GM12878 (cell line): ENCODE data around the gene TDRD12. TPM values are rescaled to one million over a fixed set of nuclear protein-coding genes. Genes with fewer than 3 reads are reported as not detected.

Experiments
- ATAC-seq: fragments of 200-7000 bp; cut with Tn5 transposase; 3 replicates; pipeline ENCODE4 v1.9.1; 2020; ENCODE audit warnings: mild to moderate bottlenecking, moderate library complexity
- BruUV-seq: library from RNA; stranded (reverse); fragments of 400-500 nt; replicated peaks from 2 replicates; lab custom pipeline; 2021; lab: Mats Ljungman, UMichigan
- CTCF ChIA-PET: fragments of 300-600 bp; sonication (Branson Sonifier 250); formaldehyde crosslinking; extraction: SDS; loops from one replicate; lab custom pipeline; 2021; ENCODE audit warnings: inconsistent platforms; lab: Yijun Ruan, JAX
- POLR2A ChIA-PET: fragments of 350-600 bp; formaldehyde crosslinking; extraction: SDS; loops from one replicate; lab custom pipeline; 2021; ENCODE audit warnings: inconsistent platforms; lab: Charles Lee
- RAD21 ChIA-PET: fragments of 300-600 bp; sonication (Branson Sonifier 250); formaldehyde crosslinking; loops from one replicate; lab custom pipeline; 2023; ENCODE audit warnings: antibody characterized with exemption; ENCODE audit not compliant: unreplicated experiment; lab: Charles Lee
- SMC1A ChIA-PET: fragments of 300-600 bp; sonication (Branson Sonifier 250); formaldehyde crosslinking; loops from one replicate; lab custom pipeline; 2023; ENCODE audit not compliant: unreplicated experiment, uncharacterized antibody; lab: Charles Lee
- DNase-seq: peaks from one replicate; pipeline ENCODE4 v3.0.0-alpha.2; 2011; ENCODE audit warnings: low read depth, low spot score
- FAIRE-seq: peaks from 3 replicates; lab custom pipeline; 2011; peaks lifted over from hg19 to GRCh38; lab: Jason Lieb, UNC
- H2AFZ ChIP-seq: 2 replicates; pipeline ENCODE4 v1.6.0; 2011; ENCODE audit warnings: low read depth, low read length, control low read depth; ENCODE audit not compliant: control insufficient read depth
- H3K27ac ChIP-seq: 2 replicates; pipeline ENCODE4 v1.5.1; 2011; ENCODE audit warnings: control low read depth; ENCODE audit not compliant: control insufficient read depth, insufficient read depth
- H3K27me3 ChIP-seq, 2 experiments: replicated peaks in 1 of 2; 2 replicates each; pipeline versions ENCODE4 v1.6.0 to v1.6.1; 2011; ENCODE audit warnings: low read length in 1 of 2; ENCODE audit not compliant: control insufficient read depth in 2 of 2, insufficient read depth in 2 of 2
- H3K36me3 ChIP-seq, 2 experiments: 2 replicates each; pipeline ENCODE4 v1.5.1; 2011; ENCODE audit warnings: low read length in 1 of 2; ENCODE audit not compliant: control insufficient read depth in 2 of 2, insufficient read depth in 2 of 2
- H3K4me1 ChIP-seq: 2 replicates; pipeline ENCODE4 v1.6.1; 2011; ENCODE audit warnings: mild to moderate bottlenecking, low read length, moderate library complexity, mixed read lengths; ENCODE audit not compliant: control insufficient read depth, insufficient read depth
- H3K4me2 ChIP-seq: 2 replicates; pipeline ENCODE4 v1.6.0; 2011; ENCODE audit warnings: control low read depth; ENCODE audit not compliant: control insufficient read depth, insufficient read depth
- H3K4me3 ChIP-seq: fragments of 200-600 bp; sonication (generic); 2 replicates; pipeline ENCODE4 v1.5.1; 2016
- H3K79me2 ChIP-seq: 2 replicates; pipeline ENCODE4 v1.6.0; 2011; ENCODE audit warnings: low read length; ENCODE audit not compliant: control insufficient read depth, insufficient read depth
- H3K9ac ChIP-seq: 2 replicates; pipeline ENCODE4 v1.8.0; 2011; ENCODE audit warnings: low read length, control low read depth, mixed read lengths; ENCODE audit not compliant: control insufficient read depth, insufficient read depth
- H3K9me3 ChIP-seq: replicated peaks from 3 replicates; pipeline ENCODE4 v1.5.1; 2011; ENCODE audit warnings: mild to moderate bottlenecking, low read length; ENCODE audit not compliant: control insufficient read depth, insufficient read depth
- H4K20me1 ChIP-seq: 2 replicates; pipeline ENCODE4 v1.6.0; 2011; ENCODE audit not compliant: control insufficient read depth, insufficient read depth
- EGR1 ChIP-seq, 2 experiments: IDR thresholded peaks; 1 replicate in 1 of 2; 2 replicates in 1 of 2; pipeline ENCODE4 v1.6.1; 2011 to 2012; ENCODE audit warnings: low read depth in 2 of 2, low read length in 2 of 2, borderline replicate concordance in 1 of 2, mild to moderate bottlenecking in 1 of 2, moderate library complexity in 1 of 2
- ETV6 ChIP-seq, 2 experiments: fragments of 450-650 bp in 1 of 2; IDR thresholded peaks in 1 of 2; conservative IDR thresholded peaks in 1 of 2; 2 replicates each; pipeline ENCODE4 v1.6.1; 2014; ENCODE audit warnings: antibody characterized with exemption in 1 of 2, borderline replicate concordance in 1 of 2, low read depth in 1 of 2, mild to moderate bottlenecking in 1 of 2, moderate library complexity in 1 of 2
- HDAC6 ChIP-seq: fragments of 200-600 bp; sonication (generic); IDR thresholded peaks from one replicate; pipeline ENCODE4 v1.8.0; 2017; ENCODE audit warnings: antibody characterized with exemption; ENCODE audit not compliant: unreplicated experiment
- RAD51 ChIP-seq: fragments of 450-650 bp; IDR thresholded peaks from 2 replicates; pipeline ENCODE4 v1.6.1; 2016; ENCODE audit warnings: moderate library complexity, mild to moderate bottlenecking, inconsistent platforms
- SIX5 ChIP-seq: IDR thresholded peaks from 2 replicates; pipeline ENCODE4 v1.6.1; 2011; ENCODE audit warnings: mild to moderate bottlenecking, low read depth, low read length, moderate library complexity; ENCODE audit not compliant: severe bottlenecking
- SKIL ChIP-seq: fragments of 450-650 bp; IDR thresholded peaks from 2 replicates; pipeline ENCODE4 v1.6.1; 2017; ENCODE audit warnings: mild to moderate bottlenecking, low read depth, inconsistent platforms; ENCODE audit not compliant: poor library complexity, severe bottlenecking
- SUZ12 ChIP-seq: fragments of 200-600 bp; sonication (generic); IDR thresholded peaks from one replicate; pipeline ENCODE4 v1.6.1; 2018; ENCODE audit warnings: antibody characterized with exemption, mild to moderate bottlenecking; ENCODE audit not compliant: unreplicated experiment
- ZBTB4 ChIP-seq: fragments of 450-650 bp; formaldehyde crosslinking; IDR thresholded peaks from 2 replicates; pipeline ENCODE4 v1.4.0; 2022; ENCODE audit warnings: mild to moderate bottlenecking, moderate library complexity
- ZNF687 ChIP-seq: fragments of 450-650 bp; IDR thresholded peaks from 2 replicates; pipeline ENCODE4 v1.6.1; 2017; ENCODE audit warnings: mild to moderate bottlenecking, moderate library complexity
- WGBS: methylation state at CpG from one replicate; pipeline ENCODE4 v1.1.6; 2016; ENCODE audit warnings: low lambda C conversion rate; ENCODE audit not compliant: insufficient replicate concordance, insufficient coverage; ENCODE audit errors: missing lambda C conversion rate; 5-methylcytosine and 5-hydroxymethylcytosine counted together
- in situ Hi-C: fragments of 300-500 bp; cut with MboI; formaldehyde crosslinking; loops from 9 replicates; pipeline ENCODE4 v1.14.3; 2018; ENCODE audit warnings: mixed read lengths
- intact Hi-C: fragments of 100-400 bp; cut with micrococcal nuclease; formaldehyde crosslinking; loops from one replicate; pipeline ENCODE4 v1.14.2; 2022; ENCODE audit not compliant: unreplicated experiment
- polyA plus RNA-seq, 11 experiments: library from polyadenylated mRNA; depleted of rRNA in 4 of 11; unstranded in 6 of 11; stranded (reverse) in 5 of 11; fragments of >200 nt; fragmentation: Nextera tagmentation in 4 of 11; fragmentation: Illumina TruSeq in 1 of 11; extraction: Ambion mirVana in 4 of 11; extraction: Trizol in 1 of 11; gene quantifications; 1 replicate in 1 of 11; 2 replicates in 10 of 11; pipeline versions ENCODE4 v1.2.1 to v1.2.3, GENCODE V29; 2011 to 2016; ENCODE audit warnings: inconsistent platforms in 2 of 11, missing spikeins in 2 of 11, low read depth in 1 of 11
- total RNA-seq, 4 experiments: library from RNA; depleted of rRNA in 3 of 4; stranded (reverse); fragments of >200 nt in 3 of 4; fragmentation: Illumina TruSeq in 1 of 4; extraction: Trizol in 1 of 4; gene quantifications; 2 replicates each; pipeline versions ENCODE4 v1.2.1 to v1.2.3, GENCODE V29; 2013 to 2021

The TDRD12 gene
- total and polyA plus RNA-seq, 10 of the 15 experiments (the other 5 are each of a cell fraction or from before 2014, with no cell fraction given): 0.08 to 0.15 TPM; not detected in 8

DNA sequence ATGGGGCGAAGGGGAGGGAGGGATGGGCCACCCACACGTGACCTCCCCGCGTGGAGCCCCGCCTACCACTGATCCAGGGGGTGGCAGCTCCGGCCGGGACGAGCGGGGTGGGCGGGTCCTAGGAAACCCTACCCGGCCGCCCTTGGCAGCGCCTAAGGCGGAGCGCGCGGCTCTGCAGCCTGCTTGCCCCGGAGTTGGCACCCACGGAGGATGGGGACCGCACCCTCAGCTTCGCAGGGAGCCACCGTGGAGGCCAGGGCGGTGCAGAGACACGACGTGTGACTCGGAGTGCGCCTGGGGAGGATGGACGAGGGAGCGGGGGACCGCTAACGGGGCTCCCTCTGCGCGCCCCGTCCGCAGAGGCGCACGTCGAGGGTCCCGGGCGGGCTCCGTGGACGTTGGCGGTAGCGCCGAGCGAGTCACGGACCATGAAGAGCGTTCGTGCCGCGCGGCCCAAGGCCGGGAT, 43.8 kb upstream of the TDRD12 start, which contains the start of gene RGS9BP (continued):
- no peak for TF ChIP-seq ZNF687

DNA sequence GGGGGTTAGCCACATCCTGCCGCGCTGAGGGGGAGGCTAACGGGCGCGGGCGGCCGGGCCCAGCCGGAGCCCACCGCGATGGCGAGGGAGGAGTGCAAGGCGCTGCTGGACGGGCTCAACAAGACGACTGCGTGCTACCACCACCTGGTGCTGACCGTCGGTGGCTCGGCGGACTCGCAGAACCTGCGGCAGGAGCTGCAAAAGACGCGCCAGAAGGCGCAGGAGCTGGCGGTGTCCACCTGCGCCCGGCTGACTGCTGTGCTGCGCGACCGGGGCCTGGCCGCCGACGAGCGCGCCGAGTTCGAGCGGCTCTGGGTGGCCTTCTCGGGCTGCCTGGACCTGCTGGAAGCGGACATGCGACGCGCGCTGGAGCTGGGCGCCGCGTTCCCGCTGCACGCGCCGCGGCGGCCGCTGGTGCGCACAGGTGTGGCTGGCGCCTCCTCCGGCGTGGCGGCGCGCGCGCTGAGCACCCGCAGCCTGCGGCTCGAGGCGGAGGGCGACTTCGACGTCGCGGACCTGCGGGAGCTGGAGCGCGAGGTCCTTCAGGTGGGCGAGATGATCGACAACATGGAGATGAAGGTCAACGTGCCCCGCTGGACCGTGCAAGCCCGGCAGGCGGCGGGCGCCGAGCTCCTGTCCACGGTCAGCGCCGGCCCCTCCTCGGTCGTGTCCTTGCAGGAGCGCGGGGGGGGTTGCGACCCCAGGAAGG, 43.2 kb upstream of the TDRD12 start:
- BruUV-seq: no TSS peak
- no peak overlapping the region for H3K9ac ChIP-seq
- H3K9me3 ChIP-seq: no peaks in the 10 kb centered on the region; the same call in 2 of the 3 replicates
- H3K27me3 ChIP-seq: peaks cover 2 to 7% of the 10 kb centered on the region in 2 experiments; a peak in 3 of 4 replicates
- no peaks in the 10 kb centered on the region for H3K36me3 ChIP-seq
- WGBS: 28% methylated on average over 74 of the region's 93 CpGs
- FAIRE-seq: no peak
- CTCF ChIA-PET: interaction anchor here (1.6 kb wide), 1 partner anchor 77 kb away, joined by 4 read pairs; no protein-coding TSS in a partner anchor
- peaks cover 31% of the 10 kb centered on the region for H3K79me2 ChIP-seq
- intact Hi-C loops (no loop called here), in situ Hi-C loops (no loop called here)
- RAD21 ChIA-PET: no interaction called here
- H2AFZ ChIP-seq: peak overlapping the region; percentile 85
- H3K4me1 ChIP-seq: peaks cover 20% of the 10 kb centered on the region
- DNase-seq: no peak
- no peak overlapping the region for H3K27ac ChIP-seq
- no peak for ATAC-seq
- POLR2A ChIA-PET: interaction anchor here (1.1 kb wide), 1 partner anchor 15 kb away, joined by 3 read pairs; the partner anchor contains the start of gene NUDT19
- peak overlapping the region; percentile 72; the same call in 1 of the 2 replicates for H3K4me3 ChIP-seq
- peak overlapping the region; percentile 94 for H3K4me2 ChIP-seq
- 0 out of 2 replicates have a peak, but pooled peaks cover 2% of the 10 kb centered on the region for H4K20me1 ChIP-seq
- SMC1A ChIA-PET: interaction anchor here (1.4 kb wide), 1 partner anchor 15 kb away, joined by 4 read pairs; no protein-coding TSS in a partner anchor
- no peak for TF ChIP-seq SKIL
- TF ChIP-seq RAD51: no peak
- TF ChIP-seq EGR1 (IDR thresholded peaks at IDR 0.05; ENCODE audit: borderline replicate concordance in 1 of 2, low read depth in 2 of 2, low read length in 2 of 2): 0 out of 3 replicates have a peak, but pooled peaks of 1 of the 2 experiments have one; percentile 48
- TF ChIP-seq ETV6 (conservative IDR thresholded peaks at IDR 0.05 in 1 of 2, IDR thresholded peaks at IDR 0.05 in 1 of 2; ENCODE audit: borderline replicate concordance in 1 of 2, low read depth in 1 of 2): no peak
- TF ChIP-seq SUZ12: peak; percentile 50
- no peak for TF ChIP-seq SIX5
- TF ChIP-seq HDAC6: peak; percentile 35
- TF ChIP-seq ZBTB4 (CRISPR knock-in tag): no peak
